ENCODE results near the gene DLG2. TPM values are rescaled to one million over a fixed set of nuclear protein-coding genes. Genes with fewer than 3 reads are reported as not detected.

Gene DLG2
- total RNA-seq, 3 donors from 2014 or later, result 4.3 to 12.3 (median 6.9) TPM

DNA sequence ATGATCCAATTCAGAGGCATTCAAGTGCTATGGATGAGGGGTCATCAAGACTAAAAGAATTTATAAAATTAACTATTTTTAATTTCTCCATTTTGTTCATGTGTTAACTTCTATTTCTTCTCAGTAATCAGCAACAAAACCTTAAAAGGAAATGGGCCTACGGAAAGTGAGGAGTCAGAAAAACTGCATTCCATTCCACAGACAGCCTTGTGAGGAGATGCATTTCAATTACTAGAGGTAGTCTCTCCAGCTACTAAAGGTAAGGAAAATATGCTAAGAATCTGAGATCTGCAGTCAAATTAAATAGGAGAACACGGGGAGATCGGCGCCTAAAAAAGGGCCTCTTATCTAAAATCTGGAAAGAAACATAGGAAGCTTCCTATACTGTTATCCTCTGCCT lies 661.7 kb downstream of the DLG2 start:
- H3K27me3 ChIP-seq, result no peaks in the 10 kb centered on the region
- DNase-seq (ENCODE audit: low spot score in 2 of 2), result no peak
- H3K4me3 ChIP-seq, result no peak overlapping the region
- no peak overlapping the region for H3K27ac ChIP-seq
- intact Hi-C loops (cut with DNase I; ENCODE audit: low total_unique reads), result no loop called here
- H3K4me1 ChIP-seq, result no peaks in the 10 kb centered on the region
- no peak for TF ChIP-seq POLR2AphosphoS5 (IDR thresholded peaks at IDR 0.05)
- TF ChIP-seq, protein P1, sequence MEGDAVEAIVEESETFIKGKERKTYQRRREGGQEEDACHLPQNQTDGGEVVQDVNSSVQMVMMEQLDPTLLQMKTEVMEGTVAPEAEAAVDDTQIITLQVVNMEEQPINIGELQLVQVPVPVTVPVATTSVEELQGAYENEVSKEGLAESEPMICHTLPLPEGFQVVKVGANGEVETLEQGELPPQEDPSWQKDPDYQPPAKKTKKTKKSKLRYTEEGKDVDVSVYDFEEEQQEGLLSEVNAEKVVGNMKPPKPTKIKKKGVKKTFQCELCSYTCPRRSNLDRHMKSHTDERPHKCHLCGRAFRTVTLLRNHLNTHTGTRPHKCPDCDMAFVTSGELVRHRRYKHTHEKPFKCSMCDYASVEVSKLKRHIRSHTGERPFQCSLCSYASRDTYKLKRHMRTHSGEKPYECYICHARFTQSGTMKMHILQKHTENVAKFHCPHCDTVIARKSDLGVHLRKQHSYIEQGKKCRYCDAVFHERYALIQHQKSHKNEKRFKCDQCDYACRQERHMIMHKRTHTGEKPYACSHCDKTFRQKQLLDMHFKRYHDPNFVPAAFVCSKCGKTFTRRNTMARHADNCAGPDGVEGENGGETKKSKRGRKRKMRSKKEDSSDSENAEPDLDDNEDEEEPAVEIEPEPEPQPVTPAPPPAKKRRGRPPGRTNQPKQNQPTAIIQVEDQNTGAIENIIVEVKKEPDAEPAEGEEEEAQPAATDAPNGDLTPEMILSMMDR (IDR thresholded peaks at IDR 0.05), result no peak
- no peak for TF ChIP-seq POLR2A (IDR thresholded peaks at IDR 0.05)
- no peaks in the 10 kb centered on the region for H3K36me3 ChIP-seq
- H3K9me3 ChIP-seq, result no peaks in the 10 kb centered on the region

DNA sequence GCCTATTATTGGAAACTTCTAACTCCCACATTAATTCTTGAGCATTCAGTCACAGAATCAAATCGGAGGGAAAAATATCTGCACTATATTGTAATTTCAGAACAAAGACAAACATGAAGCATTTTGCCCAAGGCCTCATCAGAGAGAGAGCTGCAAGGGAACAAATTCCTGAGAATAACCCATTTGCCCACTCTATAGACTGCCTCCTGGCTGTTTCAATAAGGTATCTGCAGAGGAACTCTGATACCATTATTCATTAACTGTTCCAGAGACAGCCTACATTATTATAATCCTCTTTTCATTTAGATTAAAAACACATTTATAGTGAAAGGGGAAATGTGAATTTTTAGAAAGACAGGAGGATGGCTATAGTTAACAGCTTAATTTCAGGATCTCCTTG lies 663.9 kb downstream of the DLG2 start:
- Histone ChIP-seq H3K4me3 (no peak overlapping the region), H3K36me3 (no peaks in the 10 kb centered on the region), H3K27me3 (no peaks in the 10 kb centered on the region), H3K27ac (no peak overlapping the region), H3K9me3 (no peaks in the 10 kb centered on the region), H3K4me1 (no peaks in the 10 kb centered on the region)
- intact Hi-C loops (cut with DNase I; ENCODE audit: low total_unique reads), result no loop called here
- no peak for TF ChIP-seq POLR2AphosphoS5 (IDR thresholded peaks at IDR 0.05)
- no peak for TF ChIP-seq POLR2A (IDR thresholded peaks at IDR 0.05)
- TF ChIP-seq, protein P1 (IDR thresholded peaks at IDR 0.05), result no peak
- no peak for DNase-seq (ENCODE audit: low spot score in 2 of 2)

DNA sequence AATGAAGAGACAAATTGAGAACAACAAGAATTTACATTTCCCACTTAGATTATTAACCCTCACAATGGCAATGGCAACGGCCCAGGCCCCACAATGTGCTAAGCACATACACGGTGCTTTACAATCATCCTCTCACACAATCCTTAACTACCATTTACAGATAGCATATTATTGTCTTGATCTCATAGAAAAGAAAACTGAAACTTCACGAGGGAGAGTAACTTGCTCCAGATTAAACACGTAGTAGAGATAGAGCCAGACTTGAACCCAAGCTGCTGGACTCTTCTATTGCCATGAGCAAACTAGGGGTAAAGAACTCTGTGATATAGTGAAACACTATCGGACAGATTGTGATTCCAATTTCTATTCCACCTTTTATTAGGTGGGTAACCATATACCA lies 665.1 kb downstream of the DLG2 start:
- intact Hi-C loops (cut with DNase I; ENCODE audit: low total_unique reads), result no loop called here
- TF ChIP-seq POLR2A (IDR thresholded peaks at IDR 0.05) (no peak), POLR2AphosphoS5 (IDR thresholded peaks at IDR 0.05) (no peak)
- TF ChIP-seq, protein P1 (IDR thresholded peaks at IDR 0.05), result no peak

DNA sequence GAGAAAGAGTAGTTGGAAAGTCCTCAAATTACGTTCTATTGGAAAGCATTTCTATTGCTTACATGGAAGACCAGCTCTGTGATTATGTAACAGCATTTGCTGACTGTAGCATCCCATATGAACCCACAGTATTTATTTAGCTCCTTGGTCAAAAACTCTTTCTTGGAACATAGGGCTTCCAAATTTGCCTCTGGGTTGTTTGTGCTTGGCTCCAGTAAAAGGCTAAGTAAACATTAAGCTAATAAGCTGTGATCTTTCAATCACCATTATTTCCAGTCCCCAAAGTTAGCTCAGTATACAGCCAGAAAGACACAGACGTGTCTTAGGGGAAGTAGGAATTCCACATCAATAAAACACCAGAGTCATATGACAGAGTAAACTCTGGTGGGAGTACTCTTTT lies 668.8 kb downstream of the DLG2 start:
- intact Hi-C loops (cut with DNase I; ENCODE audit: low total_unique reads), result no loop called here
- Histone ChIP-seq H3K36me3 (no peaks in the 10 kb centered on the region), H3K27me3 (no peaks in the 10 kb centered on the region), H3K9me3 (no peaks in the 10 kb centered on the region), H3K27ac (no peak overlapping the region), H3K4me3 (no peak overlapping the region), H3K4me1 (no peaks in the 10 kb centered on the region)
- no peak for TF ChIP-seq POLR2AphosphoS5 (IDR thresholded peaks at IDR 0.05)
- TF ChIP-seq, protein P1 (IDR thresholded peaks at IDR 0.05), result no peak
- TF ChIP-seq POLR2A (IDR thresholded peaks at IDR 0.05), result no peak
- DNase-seq (ENCODE audit: low spot score in 2 of 2), result no peak

More for the DNA sequence above, 665.1 kb downstream of the DLG2 start:
- H3K27me3 ChIP-seq, result no peaks in the 10 kb centered on the region
- no peak overlapping the region for H3K4me3 ChIP-seq
- no peak overlapping the region for H3K27ac ChIP-seq
- no peaks in the 10 kb centered on the region for H3K9me3 ChIP-seq
- DNase-seq (ENCODE audit: low spot score in 2 of 2), result no peak
- H3K4me1 ChIP-seq, result no peaks in the 10 kb centered on the region
- no peaks in the 10 kb centered on the region for H3K36me3 ChIP-seq

DNA sequence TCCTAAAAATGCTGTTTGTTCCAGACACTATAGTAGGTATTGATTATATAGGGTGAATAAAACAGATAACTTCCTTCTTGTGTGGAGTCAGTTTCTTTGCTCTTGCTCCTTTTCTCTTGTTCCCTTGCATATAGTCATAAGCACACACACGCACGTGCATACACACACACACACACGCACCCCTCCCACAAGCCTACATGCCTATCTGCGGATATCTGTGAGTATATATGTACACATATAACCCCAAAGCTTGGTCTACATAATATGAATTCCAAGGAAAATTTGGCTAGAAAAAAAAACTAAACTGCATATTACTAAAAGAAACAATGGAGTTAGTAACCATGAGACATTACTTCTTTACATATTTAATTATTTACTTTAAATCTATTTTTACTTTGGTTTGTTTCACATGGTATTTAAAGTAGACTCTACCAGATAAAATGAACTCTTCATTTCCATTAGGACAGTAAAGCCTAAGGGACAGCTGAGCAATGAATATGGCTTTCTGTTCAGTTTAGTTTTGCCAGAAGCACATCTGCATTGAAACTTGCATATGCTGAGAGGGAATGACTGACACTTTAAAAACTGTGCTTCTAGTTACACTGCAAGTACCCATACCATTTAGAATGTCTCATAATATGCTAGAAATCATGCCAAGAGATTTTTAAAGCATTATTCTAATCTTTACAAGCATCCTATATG lies 676.4 kb downstream of the DLG2 start:
- TF ChIP-seq, protein P1 (IDR thresholded peaks at IDR 0.05), result no peak
- no peak for TF ChIP-seq POLR2A (IDR thresholded peaks at IDR 0.05)
- no peak for TF ChIP-seq POLR2AphosphoS5 (IDR thresholded peaks at IDR 0.05)

More for the DNA sequence above, 676.4 kb downstream of the DLG2 start:
- Histone ChIP-seq H3K27me3 (no peaks in the 10 kb centered on the region), H3K4me1 (no peaks in the 10 kb centered on the region), H3K36me3 (no peaks in the 10 kb centered on the region), H3K27ac (no peak overlapping the region), H3K4me3 (no peak overlapping the region), H3K9me3 (peaks cover 0 to under 1% of the 10 kb centered on the region in 2 donors)
- DNase-seq (ENCODE audit: low spot score in 2 of 2), result no peak
- intact Hi-C loops (cut with DNase I; ENCODE audit: low total_unique reads), result no loop called here
